ENCODE data around the gene TMA16. TPM values are rescaled to one million over a fixed set of nuclear protein-coding genes. Genes with fewer than 3 reads are reported as not detected.

Gene TMA16
- total RNA-seq, 2 donors from 2014 or later = 15.8 to 21.3 TPM

GRCh38 chr4:163558539-163559044 is 64.1 kb downstream of the TMA16 start:
- H3K36me3 ChIP-seq = no peaks in the 10 kb centered on the region
- intact Hi-C loops (cut with DNase I) = no loop called here
- no peaks in the 10 kb centered on the region for H3K4me1 ChIP-seq
- peaks cover 4% of the 10 kb centered on the region for H3K9me3 ChIP-seq
- no peaks in the 10 kb centered on the region for H3K27me3 ChIP-seq
- no peak overlapping the region for H3K27ac ChIP-seq
- no peak for TF ChIP-seq CTCF (IDR thresholded peaks at IDR 0.05)
- H3K4me3 ChIP-seq = no peak overlapping the region
- no peak for DNase-seq
- H3K9ac ChIP-seq (ENCODE audit: low read depth in 2 of 2, low read length in 2 of 2) = no peak overlapping the region

DNA sequence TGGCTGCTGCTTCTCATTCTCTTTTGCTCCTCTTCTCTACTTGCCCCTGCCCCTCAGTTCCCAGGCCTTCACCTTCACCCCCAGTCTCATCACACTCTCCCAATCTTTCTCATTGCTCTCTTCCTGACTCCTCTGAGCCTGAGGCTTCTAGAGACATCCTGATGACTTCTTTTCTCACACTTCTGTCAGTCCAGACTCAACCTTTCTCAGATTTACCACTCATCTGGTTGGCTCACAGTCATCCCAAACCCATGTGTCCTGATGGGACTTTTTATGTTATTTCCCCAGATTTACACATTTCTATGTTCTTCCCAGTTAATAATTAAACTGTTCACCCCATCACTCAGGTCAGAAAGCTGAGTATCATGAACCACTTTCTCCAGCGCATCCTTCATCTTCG is 68.0 kb downstream of the TMA16 start:
- Histone ChIP-seq H3K27ac (no peak overlapping the region), H3K9me3 (peaks cover 4% of the 10 kb centered on the region), H3K9ac (ENCODE audit: low read depth in 2 of 2, low read length in 2 of 2) (no peak overlapping the region), H3K36me3 (no peaks in the 10 kb centered on the region), H3K27me3 (no peaks in the 10 kb centered on the region), H3K4me1 (no peaks in the 10 kb centered on the region), H3K4me3 (no peak overlapping the region)
- no peak for TF ChIP-seq CTCF (IDR thresholded peaks at IDR 0.05)
- intact Hi-C loops (cut with DNase I) = no loop called here
- no peak for DNase-seq

GRCh38 chr4:163563592-163563991 is 69.1 kb downstream of the TMA16 start:
- H3K4me3 ChIP-seq = no peak overlapping the region
- no peak overlapping the region for H3K27ac ChIP-seq
- no peak for TF ChIP-seq CTCF (IDR thresholded peaks at IDR 0.05)
- intact Hi-C loops (cut with DNase I) = no loop called here
- peaks cover 4% of the 10 kb centered on the region for H3K9me3 ChIP-seq
- no peaks in the 10 kb centered on the region for H3K4me1 ChIP-seq
- no peaks in the 10 kb centered on the region for H3K36me3 ChIP-seq
- no peak for DNase-seq
- no peak overlapping the region for H3K9ac ChIP-seq (ENCODE audit: low read depth in 2 of 2, low read length in 2 of 2)
- H3K27me3 ChIP-seq = no peaks in the 10 kb centered on the region

GRCh38 chr4:163564221-163564720 is 69.8 kb downstream of the TMA16 start:
- H3K4me3 ChIP-seq = no peak overlapping the region
- intact Hi-C loops (cut with DNase I) = no loop called here

DNA sequence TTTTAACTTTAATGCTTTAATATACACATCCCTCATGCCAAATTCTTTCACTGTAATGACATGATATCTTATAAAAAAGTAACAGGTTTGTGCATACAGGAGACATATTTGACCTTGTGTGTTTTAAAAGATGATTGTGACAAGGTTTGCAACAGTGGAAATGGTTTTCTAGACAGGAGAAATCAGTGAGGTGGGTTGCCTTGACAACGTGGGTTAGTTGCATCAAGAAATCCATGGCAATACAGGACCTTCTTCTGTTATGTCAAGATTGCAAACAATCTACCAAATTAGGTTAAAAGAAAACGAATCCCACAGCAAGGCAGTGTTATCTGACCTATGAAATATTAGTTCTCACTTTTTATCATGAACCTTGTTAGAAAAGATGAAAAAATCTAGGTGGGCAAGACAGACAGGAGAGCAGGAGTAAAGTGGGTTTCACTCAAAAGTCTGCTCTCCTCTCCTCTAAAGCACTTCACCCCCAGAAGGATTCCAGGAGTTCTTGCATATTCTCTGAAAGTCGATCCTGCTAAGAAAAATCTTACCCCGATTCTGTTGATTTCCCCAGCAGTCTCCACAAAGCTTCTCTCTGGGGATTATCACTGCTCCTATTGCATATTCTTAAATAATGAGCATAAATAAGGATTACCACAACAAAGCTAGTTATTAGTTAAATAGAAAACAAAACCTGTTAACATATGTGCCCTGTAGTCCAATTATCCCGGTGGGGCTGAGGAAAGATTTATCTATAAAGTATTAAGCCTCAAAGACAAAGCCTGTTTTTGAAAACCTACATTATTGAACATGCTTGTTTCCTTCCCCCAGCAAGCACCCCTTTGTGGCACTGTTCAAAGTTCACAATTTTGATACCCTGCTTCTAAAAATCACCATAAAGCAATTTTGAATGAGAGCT is 71.0 kb downstream of the TMA16 start:
- H3K27ac ChIP-seq = no peak overlapping the region
- TF ChIP-seq CTCF (IDR thresholded peaks at IDR 0.05) = no peak
- H3K27me3 ChIP-seq = no peaks in the 10 kb centered on the region
- H3K4me3 ChIP-seq = no peak overlapping the region
- no peak overlapping the region for H3K9ac ChIP-seq (ENCODE audit: low read depth in 2 of 2, low read length in 2 of 2)
- DNase-seq = no peak
- no peaks in the 10 kb centered on the region for H3K4me1 ChIP-seq
- no peaks in the 10 kb centered on the region for H3K36me3 ChIP-seq
- peaks cover 3% of the 10 kb centered on the region for H3K9me3 ChIP-seq
- intact Hi-C loops (cut with DNase I) = no loop called here

More at GRCh38 chr4:163564221-163564720, 69.8 kb downstream of the TMA16 start:
- H3K9me3 ChIP-seq = peaks cover 4% of the 10 kb centered on the region
- H3K27me3 ChIP-seq = no peaks in the 10 kb centered on the region
- no peaks in the 10 kb centered on the region for H3K36me3 ChIP-seq
- H3K4me1 ChIP-seq = no peaks in the 10 kb centered on the region
- H3K9ac ChIP-seq (ENCODE audit: low read depth in 2 of 2, low read length in 2 of 2) = no peak overlapping the region
- H3K27ac ChIP-seq = no peak overlapping the region
- TF ChIP-seq CTCF (IDR thresholded peaks at IDR 0.05) = no peak
- no peak for DNase-seq

Measured in colonic mucosa (tissue), 4 donors.